Measurements from ENCODE around the gene SPRED3. TPM values are rescaled to one million over a fixed set of nuclear protein-coding genes. Genes with fewer than 3 reads are reported as not detected.

The SPRED3 gene
- total and polyA plus RNA-seq, 2 of the 8 experiments (the other 6 are each of a cell fraction or from before 2014, with no cell fraction given) = 8.1 to 10.3 TPM

DNA sequence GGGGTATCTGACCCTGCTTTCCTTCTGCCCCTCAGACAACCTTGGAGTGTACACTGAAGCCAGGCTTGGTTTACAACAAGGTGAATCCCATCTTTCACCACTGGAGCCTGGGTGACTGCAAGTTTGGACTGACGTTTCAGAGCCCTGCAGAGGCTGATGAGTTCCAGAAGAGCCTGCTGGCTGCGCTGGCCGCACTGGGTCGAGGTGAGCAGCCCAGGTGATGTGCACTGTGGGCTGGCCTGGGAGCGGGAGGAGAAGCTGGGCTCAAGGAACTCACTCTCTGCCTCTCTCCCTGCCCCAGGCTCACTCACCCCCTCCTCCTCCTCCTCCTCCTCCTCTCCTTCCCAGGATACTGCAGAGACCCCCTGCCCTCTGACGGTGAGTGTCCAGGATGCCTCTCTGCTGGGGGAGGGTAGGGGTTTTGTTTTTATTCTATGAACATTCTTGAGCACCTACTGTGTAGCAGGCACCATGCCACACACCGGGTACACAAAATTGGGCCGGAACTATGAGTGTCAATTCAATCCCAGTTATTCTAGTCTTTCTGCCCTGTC, 3.5 kb downstream of the SPRED3 start:
- no peak for FAIRE-seq
- CTCF ChIA-PET (ENCODE audit: partially characterized antibody) = no interaction called here

More for the DNA sequence above, 3.5 kb downstream of the SPRED3 start:
- no peak overlapping the region for H2AFZ ChIP-seq (ENCODE audit: low read length)
- no peak for TF ChIP-seq RFX5 (IDR thresholded peaks at IDR 0.05; ENCODE audit: borderline replicate concordance, low read depth, low read length)
- no peak for TF ChIP-seq SP2 (IDR thresholded peaks at IDR 0.05; ENCODE audit: low read length)
- TF ChIP-seq HDAC6 (IDR thresholded peaks at IDR 0.05; ENCODE audit: low read depth, low read length) = no peak
- no peak for TF ChIP-seq CBX8 (IDR thresholded peaks at IDR 0.05; ENCODE audit: borderline replicate concordance, low read depth, low read length)
- H3K18ac ChIP-seq (ENCODE audit: extremely low read depth, low read length) = no peak overlapping the region
- no peak overlapping the region for H3K56ac ChIP-seq (replicated peaks; ENCODE audit: insufficient read length, low read depth, low read length)
- H4K5ac ChIP-seq (ENCODE audit: insufficient read length, low read depth, low read length) = no peak overlapping the region
- H3K4ac ChIP-seq (replicated peaks; ENCODE audit: insufficient read length, low read depth, low read length) = no peak overlapping the region
- H2BK120ac ChIP-seq (replicated peaks; ENCODE audit: low read depth, low read length) = no peak overlapping the region
- H3K23me2 ChIP-seq (ENCODE audit: low read depth, low read length) = peaks cover 12% of the 10 kb centered on the region
- H2BK20ac ChIP-seq (ENCODE audit: low read length) = no peak overlapping the region
- POLR2A ChIA-PET (ENCODE audit: partially characterized antibody) = no interaction called here
- no peak overlapping the region for H3K14ac ChIP-seq (ENCODE audit: insufficient read length)
- H3K4me1 ChIP-seq (replicated peaks in 1 of 4; ENCODE audit: control insufficient read depth in 3 of 4, insufficient read depth in 4 of 4, low read length in 3 of 4) = peaks cover 7 to 18% (median 12%) of the 10 kb centered on the region in 4 experiments
- H4K8ac ChIP-seq (ENCODE audit: extremely low read depth, insufficient read depth, low read length) = no peak overlapping the region
- H2BK12ac ChIP-seq (ENCODE audit: low read depth, low read length) = no peak overlapping the region
- no peak overlapping the region; the same call in 1 of the 2 replicates for H2BK5ac ChIP-seq (ENCODE audit: low read depth, low read length)
- peaks cover 0 to 7% of the 10 kb centered on the region in 2 experiments; a peak in 2 of 4 replicates for H3K79me2 ChIP-seq (ENCODE audit: control insufficient read depth in 1 of 2, insufficient read depth in 2 of 2, low read length in 2 of 2)
- no peak overlapping the region for H3K27ac ChIP-seq (ENCODE audit: low read depth, low read length)
- no peak overlapping the region for H2BK15ac ChIP-seq (ENCODE audit: low read length)
- H3K9ac ChIP-seq (replicated peaks in 1 of 4; ENCODE audit: extremely low read depth in 1 of 4, low read depth in 3 of 4, low read length in 3 of 4) = no peak overlapping the region
- no peaks in the 10 kb centered on the region for H3K9me3 ChIP-seq (ENCODE audit: insufficient read depth in 2 of 2, low read depth in 1 of 2, low read length in 1 of 2)
- no peak for DNase-seq (ENCODE audit: low read depth in 1 of 2, low spot score in 2 of 2)
- H3K36me3 ChIP-seq (ENCODE audit: control insufficient read depth in 2 of 4, insufficient read depth in 4 of 4, low read length in 3 of 4) = peaks cover 2 to 20% (median 5%) of the 10 kb centered on the region in 4 experiments; a peak in 2 of 8 replicates
- 79% methylated on average over 8 of the region's 8 CpGs; no CpG with 5 or more reads in 1 of the 2 experiments for WGBS, 2 experiments (ENCODE audit: extremely low coverage in 1 of 2, insufficient coverage in 1 of 2, insufficient read length in 1 of 2, insufficient replicate concordance in 2 of 2, low coverage in 1 of 2, low lambda C conversion rate in 2 of 2, missing lambda C conversion rate in 1 of 2)
- no peak overlapping the region for H3K23ac ChIP-seq (ENCODE audit: insufficient read length)
- peaks cover 4% of the 10 kb centered on the region; the same call in 1 of the 2 replicates for H3K79me1 ChIP-seq (ENCODE audit: low read depth, low read length)
- no peak overlapping the region for H3K4me3 ChIP-seq (ENCODE audit: extremely low read depth in 1 of 4, insufficient read depth in 2 of 4, low read depth in 3 of 4, low read length in 4 of 4)
- H3K4me2 ChIP-seq (ENCODE audit: insufficient read depth in 1 of 2, low read depth in 2 of 2, low read length in 2 of 2) = 0 out of 4 replicates have a peak overlapping the region, but pooled peaks of 1 of the 2 experiments have one; percentile 5
- H3K27me3 ChIP-seq (replicated peaks in 1 of 4; ENCODE audit: control insufficient read depth in 3 of 4, extremely low read depth in 1 of 4, insufficient read depth in 3 of 4, low read length in 3 of 4) = peaks cover 0 to 9% (median under 1%) of the 10 kb centered on the region in 4 experiments; a peak in 4 of 7 replicates
- no peak overlapping the region for H2AK5ac ChIP-seq (ENCODE audit: low read depth, low read length)
- peaks cover 0 to 3% of the 10 kb centered on the region in 2 experiments for H4K20me1 ChIP-seq (replicated peaks in 1 of 2; ENCODE audit: control insufficient read depth in 1 of 2, insufficient read depth in 2 of 2, low read length in 2 of 2)
- H4K91ac ChIP-seq (replicated peaks; ENCODE audit: insufficient read length, low read length) = no peak overlapping the region
